Body of pancreas (tissue), 4 donors: ENCODE results near the gene DYNLT4. TPM values are rescaled to one million over a fixed set of nuclear protein-coding genes. Genes with fewer than 3 reads are reported as not detected.

Experiments
- ATAC-seq: fragments of 150-250 bp; one replicate; pipeline ENCODE4 v1.9.1; 2016
- DNase-seq, 4 donors: peaks; one replicate each; pipeline ENCODE4 v3.0.0-alpha.2; 2019
- H3K27ac ChIP-seq, 4 donors: fragments of 200-600 bp; sonication (generic); 1 replicate in 3 of 4; 2 replicates in 1 of 4; pipeline versions ENCODE4 v1.5.1 to v1.6.1; 2016 to 2019; ENCODE audit warnings: mild to moderate bottlenecking in 1 of 4, mixed read lengths in 1 of 4, moderate library complexity in 1 of 4
- H3K27me3 ChIP-seq, 2 donors: fragments of 200-600 bp; sonication (generic); one replicate each; pipeline ENCODE4 v1.6.0; 2016; ENCODE audit warnings: mild to moderate bottlenecking in 1 of 2
- H3K36me3 ChIP-seq, 2 donors: fragments of 200-600 bp; sonication (generic); replicated peaks in 1 of 2; 2 replicates each; pipeline ENCODE4 v1.5.1; 2016; ENCODE audit warnings: low read depth in 2 of 2; ENCODE audit not compliant: insufficient read depth in 1 of 2
- H3K4me1 ChIP-seq: fragments of 200-600 bp; sonication (generic); one replicate; pipeline ENCODE4 v1.6.0; 2016
- H3K4me3 ChIP-seq, 2 donors: fragments of 200-600 bp; sonication (generic); 1 replicate in 1 of 2; 2 replicates in 1 of 2; pipeline ENCODE4 v1.5.1; 2016 to 2019
- H3K9me3 ChIP-seq, 3 donors: fragments of 200-600 bp; sonication (generic); 1 replicate in 2 of 3; 2 replicates in 1 of 3; pipeline ENCODE4 v1.5.1; 2016
- POLR2A ChIP-seq, 3 donors: fragments of 450-650 bp; IDR thresholded peaks; one replicate each; pipeline ENCODE4 v1.6.1; 2016; ENCODE audit warnings: antibody characterized with exemption in 3 of 3, mild to moderate bottlenecking in 2 of 3
- WGBS, 2 donors: methylation state at CpG; one replicate each; pipeline ENCODE4 v1.1.5; 2017; 5-methylcytosine and 5-hydroxymethylcytosine counted together
- intact Hi-C: fragments of 100-400 bp; cut with DNase I; formaldehyde crosslinking; loops from one replicate; pipeline ENCODE4 v1.15.1; 2023
- total RNA-seq, 2 donors: library from RNA; depleted of rRNA; stranded (reverse); fragments of >200 nt; gene quantifications; one replicate each; pipeline ENCODE4 v1.1.0, GENCODE V29; 2016
- TF ChIP-seq, protein P1 (sequence below), 7 experiments: fragments of 450-650 bp in 4 of 7; fragments of 200-600 bp in 3 of 7; sonication (generic) in 3 of 7; IDR thresholded peaks; one replicate each; pipeline ENCODE4 v1.5.1; 2016 to 2019; ENCODE audit warnings: antibody characterized with exemption in 7 of 7

The DYNLT4 gene
- total RNA-seq, 2 donors from 2014 or later: 2.9 TPM; not detected in 1

- no peaks in the 10 kb centered on the region for H3K4me1 ChIP-seq
- TF ChIP-seq POLR2A (IDR thresholded peaks at IDR 0.05): no peak
- TF ChIP-seq, protein P1, sequence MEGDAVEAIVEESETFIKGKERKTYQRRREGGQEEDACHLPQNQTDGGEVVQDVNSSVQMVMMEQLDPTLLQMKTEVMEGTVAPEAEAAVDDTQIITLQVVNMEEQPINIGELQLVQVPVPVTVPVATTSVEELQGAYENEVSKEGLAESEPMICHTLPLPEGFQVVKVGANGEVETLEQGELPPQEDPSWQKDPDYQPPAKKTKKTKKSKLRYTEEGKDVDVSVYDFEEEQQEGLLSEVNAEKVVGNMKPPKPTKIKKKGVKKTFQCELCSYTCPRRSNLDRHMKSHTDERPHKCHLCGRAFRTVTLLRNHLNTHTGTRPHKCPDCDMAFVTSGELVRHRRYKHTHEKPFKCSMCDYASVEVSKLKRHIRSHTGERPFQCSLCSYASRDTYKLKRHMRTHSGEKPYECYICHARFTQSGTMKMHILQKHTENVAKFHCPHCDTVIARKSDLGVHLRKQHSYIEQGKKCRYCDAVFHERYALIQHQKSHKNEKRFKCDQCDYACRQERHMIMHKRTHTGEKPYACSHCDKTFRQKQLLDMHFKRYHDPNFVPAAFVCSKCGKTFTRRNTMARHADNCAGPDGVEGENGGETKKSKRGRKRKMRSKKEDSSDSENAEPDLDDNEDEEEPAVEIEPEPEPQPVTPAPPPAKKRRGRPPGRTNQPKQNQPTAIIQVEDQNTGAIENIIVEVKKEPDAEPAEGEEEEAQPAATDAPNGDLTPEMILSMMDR (IDR thresholded peaks at IDR 0.05): no peak
- H3K36me3 ChIP-seq: no peaks in the 10 kb centered on the region
- no peaks in the 10 kb centered on the region for H3K27me3 ChIP-seq
- ATAC-seq (no peak), DNase-seq (no peak)
- no peak overlapping the region for H3K4me3 ChIP-seq
- intact Hi-C loops: loop anchor here (5.0 kb wide), 1 partner anchor 37 kb away; no protein-coding TSS in a partner anchor
- 71 to 75% methylated on average over 6 to 12 of the region's 12 CpGs for WGBS, 2 donors
- no peaks in the 10 kb centered on the region for H3K9me3 ChIP-seq
- H3K27ac ChIP-seq: no peak overlapping the region
Measured at GRCh38 chr1:44829506-44830384, 22.6 kb upstream of the DYNLT4 start.

GRCh38 chr1:44828841-44829440 lies 21.8 kb upstream of the DYNLT4 start:
- ATAC-seq (no peak), DNase-seq (no peak)
- Histone ChIP-seq H3K27me3 (no peaks in the 10 kb centered on the region), H3K27ac (no peak overlapping the region), H3K4me3 (no peak overlapping the region), H3K9me3 (no peaks in the 10 kb centered on the region), H3K4me1 (no peaks in the 10 kb centered on the region), H3K36me3 (no peaks in the 10 kb centered on the region)
- intact Hi-C loops: loop anchor here (5.0 kb wide), 1 partner anchor 37 kb away; no protein-coding TSS in a partner anchor
- TF ChIP-seq, protein P1 (IDR thresholded peaks at IDR 0.05): no peak
- no peak for TF ChIP-seq POLR2A (IDR thresholded peaks at IDR 0.05)
- WGBS, 2 donors: 86 to 87% methylated on average over 3 to 14 of the region's 15 CpGs

DNA sequence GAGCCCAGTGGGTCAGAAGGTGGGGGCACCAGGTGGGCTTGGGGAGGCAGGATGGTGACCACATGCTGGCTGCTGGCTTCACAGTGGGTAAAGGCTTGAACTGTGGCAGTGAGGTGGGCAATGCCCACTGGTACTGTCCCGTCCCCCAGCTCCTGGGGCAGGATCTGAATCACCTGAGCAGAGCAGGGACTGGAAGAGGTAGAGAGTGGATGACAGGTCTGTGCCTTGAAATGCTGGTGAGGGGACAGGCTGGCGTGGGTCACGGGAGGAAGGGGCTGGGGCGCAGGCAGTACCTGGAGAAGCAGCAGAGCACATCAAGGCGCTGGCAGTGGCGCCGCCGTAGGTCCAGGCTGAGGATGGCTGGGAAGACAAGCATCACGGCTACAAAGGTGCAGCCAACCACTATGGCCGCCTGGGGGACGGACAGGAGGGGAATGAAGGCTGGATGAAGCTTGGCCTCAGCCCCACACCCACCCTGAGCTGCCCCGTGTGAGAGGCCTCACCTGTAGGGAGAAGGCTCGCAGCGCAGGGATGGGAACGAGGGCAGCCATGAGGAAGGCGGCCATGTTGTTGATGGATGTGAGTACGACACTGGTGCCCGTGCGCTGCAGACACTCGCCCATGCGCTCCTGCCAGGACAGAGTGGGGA lies 21.0 kb upstream of the DYNLT4 start:
- ATAC-seq: no peak
- H3K36me3 ChIP-seq: no peaks in the 10 kb centered on the region
- H3K4me1 ChIP-seq: no peaks in the 10 kb centered on the region
- no peaks in the 10 kb centered on the region for H3K9me3 ChIP-seq
- DNase-seq: no peak
- H3K27ac ChIP-seq: no peak overlapping the region
- no peaks in the 10 kb centered on the region for H3K27me3 ChIP-seq
- WGBS, 2 donors: 83 to 87% methylated on average over 20 to 21 of the region's 21 CpGs
- H3K4me3 ChIP-seq: no peak overlapping the region
- TF ChIP-seq POLR2A (IDR thresholded peaks at IDR 0.05): no peak
- TF ChIP-seq, protein P1 (IDR thresholded peaks at IDR 0.05): no peak
- intact Hi-C loops: loop anchor here (5.0 kb wide), 1 partner anchor 36 kb away; no protein-coding TSS in a partner anchor

DNA sequence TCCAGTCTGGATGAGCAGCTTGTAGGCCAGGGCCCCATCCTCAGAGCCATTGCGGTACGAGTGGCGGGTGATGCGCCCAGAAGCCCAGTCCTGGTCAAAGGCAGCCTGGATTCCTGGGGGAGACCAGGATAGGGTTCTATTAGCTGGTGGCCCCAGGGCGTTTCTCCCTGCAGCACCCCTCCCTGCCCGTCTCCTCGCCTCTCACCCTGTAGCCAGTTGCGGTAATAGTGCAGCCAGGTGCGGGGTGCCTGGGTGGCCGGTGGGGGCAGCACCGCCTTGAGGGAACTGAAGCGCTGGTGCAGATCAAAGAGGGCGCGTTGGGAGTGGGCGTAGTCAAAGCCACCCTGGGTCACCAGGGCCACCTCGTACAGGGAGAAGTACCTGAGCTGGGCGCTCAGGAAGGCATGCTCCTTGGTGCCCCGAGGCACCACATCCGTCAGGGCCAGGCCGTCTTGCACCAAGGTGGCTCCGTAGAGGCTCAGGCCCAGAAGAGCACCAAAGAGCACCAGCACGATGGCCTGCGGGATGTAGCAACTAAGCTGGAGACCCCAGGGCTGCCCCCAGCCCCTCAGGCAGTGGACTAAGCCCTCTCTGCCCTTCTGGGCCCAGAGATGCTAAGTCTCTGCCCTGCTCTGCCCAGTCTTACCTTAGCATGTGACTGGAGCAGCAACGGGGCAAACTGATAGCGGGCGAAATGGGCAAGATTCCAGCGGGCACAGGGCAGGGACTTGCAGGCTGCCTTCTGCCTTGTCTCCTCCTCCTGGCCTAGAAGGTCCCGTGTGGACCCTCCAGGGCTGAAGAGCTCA lies 20.2 kb upstream of the DYNLT4 start:
- peak in 2 of 4 donors; percentile 24 to 42 for DNase-seq
- 73 to 80% methylated on average over 9 to 28 of the region's 28 CpGs for WGBS, 2 donors
- H3K27ac ChIP-seq: peak overlapping the region in 1 of 4 donors; percentile 3

More for the DNA sequence above, 20.2 kb upstream of the DYNLT4 start:
- TF ChIP-seq POLR2A (IDR thresholded peaks at IDR 0.05): no peak
- TF ChIP-seq, protein P1 (IDR thresholded peaks at IDR 0.05): no peak
- Histone ChIP-seq H3K9me3 (no peaks in the 10 kb centered on the region), H3K27me3 (no peaks in the 10 kb centered on the region), H3K4me1 (no peaks in the 10 kb centered on the region), H3K36me3 (no peaks in the 10 kb centered on the region), H3K4me3 (no peak overlapping the region)
- peak; percentile 8 for ATAC-seq
- intact Hi-C loops: loop anchor here (5.0 kb wide), 1 partner anchor 35 kb away; no protein-coding TSS in a partner anchor
